ENCODE measurements around the gene PROCA1. TPM values are rescaled to one million over a fixed set of nuclear protein-coding genes. Genes with fewer than 3 reads are reported as not detected.
A peak's percentile ranks its signal among the peaks of the same experiment; 100 is the strongest.

The PROCA1 gene
- total and polyA plus RNA-seq, 2 of the 13 experiments (the other 11 are each of a cell fraction or from before 2014, with no cell fraction given) = 0.73 to 1.5 TPM

- peak; percentile 82 for TF ChIP-seq ZNF687 (CRISPR knock-in tag; IDR thresholded peaks at IDR 0.05)
- no peak for TF ChIP-seq ZUFSP (CRISPR knock-in tag; IDR thresholded peaks at IDR 0.05; ENCODE audit: borderline replicate concordance)
- no peak for TF ChIP-seq ZBTB44 (CRISPR knock-in tag; IDR thresholded peaks at IDR 0.05)
- TF ChIP-seq CHD2 (IDR thresholded peaks at IDR 0.05; ENCODE audit: low read depth, low read length) = no peak
- TF ChIP-seq PHF21A (CRISPR knock-in tag; IDR thresholded peaks at IDR 0.05) = peak; percentile 20; the same call in 1 of the 2 replicates
- TF ChIP-seq SALL1 (CRISPR knock-in tag; IDR thresholded peaks at IDR 0.05) = peak; percentile 53
- no peak for TF ChIP-seq SOX13 (IDR thresholded peaks at IDR 0.05)
- peak in 1 of 2 experiments; percentile 22; a peak in 1 of 4 replicates for TF ChIP-seq SOX13 (CRISPR knock-in tag; conservative IDR thresholded peaks at IDR 0.05 in 1 of 2, IDR thresholded peaks at IDR 0.05 in 1 of 2)
- 0 out of 2 replicates have a peak, but pooled peaks have one; percentile 31 for TF ChIP-seq POLR2G (IDR thresholded peaks at IDR 0.05; ENCODE audit: low read depth, low read length)
- peak; percentile 36; the same call in 1 of the 2 replicates for TF ChIP-seq ZNF292 (CRISPR knock-in tag; IDR thresholded peaks at IDR 0.05; ENCODE audit: borderline replicate concordance, low read depth)
These were observed 9.5 kb downstream of the PROCA1 start (continued) for GRCh38 chr17:28702026-28702751.

Measured in HepG2 (cell line).